ENCODE results near the gene ZDHHC9. TPM values are rescaled to one million over a fixed set of nuclear protein-coding genes. Genes with fewer than 3 reads are reported as not detected.

Gene ZDHHC9
- polyA plus RNA-seq, 1 experiment = 47.5 TPM

- POLR2A ChIA-PET = no interaction called here
Observed at GRCh38 chrX:129772796-129773431, 70.8 kb downstream of the ZDHHC9 start.

GRCh38 chrX:129771266-129771995 is 72.3 kb downstream of the ZDHHC9 start:
- H3K36me3 ChIP-seq (ENCODE audit: control insufficient read depth, insufficient read depth, low read length) = no peaks in the 10 kb centered on the region
- H3K27me3 ChIP-seq (ENCODE audit: control insufficient read depth, insufficient read depth, low read length) = no peaks in the 10 kb centered on the region
- ChIA-PET CTCF (no interaction called here), POLR2A (no interaction called here)
- no peak for DNase-seq (ENCODE audit: low read depth)
- TF ChIP-seq CTCF (IDR thresholded peaks at IDR 0.05; ENCODE audit: insufficient read depth, low read depth, low read length) = no peak
- no peak overlapping the region for H3K4me3 ChIP-seq (ENCODE audit: low read depth, low read length)

More at GRCh38 chrX:129772796-129773431, 70.8 kb downstream of the ZDHHC9 start:
- DNase-seq (ENCODE audit: low read depth) = no peak
- no peaks in the 10 kb centered on the region for H3K36me3 ChIP-seq (ENCODE audit: control insufficient read depth, insufficient read depth, low read length)
- no peak overlapping the region for H3K4me3 ChIP-seq (ENCODE audit: low read depth, low read length)
- no peak for TF ChIP-seq CTCF (IDR thresholded peaks at IDR 0.05; ENCODE audit: insufficient read depth, low read depth, low read length)
- CTCF ChIA-PET = interaction anchor here (1.2 kb wide), 1 partner anchor 135 kb away, joined by 3 read pairs; no protein-coding TSS in a partner anchor
- no peaks in the 10 kb centered on the region for H3K27me3 ChIP-seq (ENCODE audit: control insufficient read depth, insufficient read depth, low read length)

GRCh38 chrX:129769467-129770154 is 74.1 kb downstream of the ZDHHC9 start:
- no peak overlapping the region for H3K4me3 ChIP-seq (ENCODE audit: low read depth, low read length)
- no peaks in the 10 kb centered on the region for H3K27me3 ChIP-seq (ENCODE audit: control insufficient read depth, insufficient read depth, low read length)
- TF ChIP-seq CTCF (IDR thresholded peaks at IDR 0.05; ENCODE audit: insufficient read depth, low read depth, low read length) = no peak
- no peaks in the 10 kb centered on the region for H3K36me3 ChIP-seq (ENCODE audit: control insufficient read depth, insufficient read depth, low read length)
- ChIA-PET POLR2A (no interaction called here), CTCF (interaction anchor here (1.6 kb wide), 1 partner anchor 10 kb away, joined by 4 read pairs; no protein-coding TSS in a partner anchor)
- DNase-seq (ENCODE audit: low read depth) = no peak

- no peak for DNase-seq (ENCODE audit: low read depth)
- CTCF ChIA-PET = interaction anchor here (1.6 kb wide), 1 partner anchor 9 kb away, joined by 4 read pairs; no protein-coding TSS in a partner anchor
- TF ChIP-seq CTCF (IDR thresholded peaks at IDR 0.05; ENCODE audit: insufficient read depth, low read depth, low read length) = no peak
Observed at GRCh38 chrX:129768586-129769466, 74.9 kb downstream of the ZDHHC9 start.

More at GRCh38 chrX:129768586-129769466, 74.9 kb downstream of the ZDHHC9 start:
- H3K36me3 ChIP-seq (ENCODE audit: control insufficient read depth, insufficient read depth, low read length) = no peaks in the 10 kb centered on the region
- H3K27me3 ChIP-seq (ENCODE audit: control insufficient read depth, insufficient read depth, low read length) = no peaks in the 10 kb centered on the region
- no peak overlapping the region for H3K4me3 ChIP-seq (ENCODE audit: low read depth, low read length)
- POLR2A ChIA-PET = no interaction called here
